ENCODE results near the gene ING5.

GRCh38 chr2:241748468-241749256 lies 46.8 kb downstream of the ING5 start:
- TF ChIP-seq EZH2 (IDR thresholded peaks at IDR 0.05), result no peak
- TF ChIP-seq, protein P1, sequence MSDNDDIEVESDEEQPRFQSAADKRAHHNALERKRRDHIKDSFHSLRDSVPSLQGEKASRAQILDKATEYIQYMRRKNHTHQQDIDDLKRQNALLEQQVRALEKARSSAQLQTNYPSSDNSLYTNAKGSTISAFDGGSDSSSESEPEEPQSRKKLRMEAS (IDR thresholded peaks at IDR 0.05), result no peak
- TF ChIP-seq, protein P2, sequence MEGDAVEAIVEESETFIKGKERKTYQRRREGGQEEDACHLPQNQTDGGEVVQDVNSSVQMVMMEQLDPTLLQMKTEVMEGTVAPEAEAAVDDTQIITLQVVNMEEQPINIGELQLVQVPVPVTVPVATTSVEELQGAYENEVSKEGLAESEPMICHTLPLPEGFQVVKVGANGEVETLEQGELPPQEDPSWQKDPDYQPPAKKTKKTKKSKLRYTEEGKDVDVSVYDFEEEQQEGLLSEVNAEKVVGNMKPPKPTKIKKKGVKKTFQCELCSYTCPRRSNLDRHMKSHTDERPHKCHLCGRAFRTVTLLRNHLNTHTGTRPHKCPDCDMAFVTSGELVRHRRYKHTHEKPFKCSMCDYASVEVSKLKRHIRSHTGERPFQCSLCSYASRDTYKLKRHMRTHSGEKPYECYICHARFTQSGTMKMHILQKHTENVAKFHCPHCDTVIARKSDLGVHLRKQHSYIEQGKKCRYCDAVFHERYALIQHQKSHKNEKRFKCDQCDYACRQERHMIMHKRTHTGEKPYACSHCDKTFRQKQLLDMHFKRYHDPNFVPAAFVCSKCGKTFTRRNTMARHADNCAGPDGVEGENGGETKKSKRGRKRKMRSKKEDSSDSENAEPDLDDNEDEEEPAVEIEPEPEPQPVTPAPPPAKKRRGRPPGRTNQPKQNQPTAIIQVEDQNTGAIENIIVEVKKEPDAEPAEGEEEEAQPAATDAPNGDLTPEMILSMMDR (IDR thresholded peaks at IDR 0.05 in 2 of 3, conservative IDR thresholded peaks at IDR 0.05 in 1 of 3; ENCODE audit: borderline replicate concordance in 1 of 3, insufficient read depth in 1 of 3, low read depth in 2 of 3, low read length in 2 of 3), result no peak
- TF ChIP-seq ELF1 (IDR thresholded peaks at IDR 0.05; ENCODE audit: borderline replicate concordance, low read depth), result no peak
- TF ChIP-seq EZH2phosphoT487 (IDR thresholded peaks at IDR 0.05; ENCODE audit: borderline replicate concordance), result no peak
- TF ChIP-seq JUND (IDR thresholded peaks at IDR 0.05), result no peak
